GM12874 (cell line): ENCODE data around the gene WDFY3.

ENCODE experiments used
- TF ChIP-seq, protein P1 (sequence below): IDR thresholded peaks from 2 replicates; pipeline ENCODE4 v1.5.1; 2011; ENCODE audit warnings: low read depth, mild to moderate bottlenecking, control low read depth, low read length, moderate library complexity; ENCODE audit not compliant: insufficient read depth

The WDFY3 gene

DNA sequence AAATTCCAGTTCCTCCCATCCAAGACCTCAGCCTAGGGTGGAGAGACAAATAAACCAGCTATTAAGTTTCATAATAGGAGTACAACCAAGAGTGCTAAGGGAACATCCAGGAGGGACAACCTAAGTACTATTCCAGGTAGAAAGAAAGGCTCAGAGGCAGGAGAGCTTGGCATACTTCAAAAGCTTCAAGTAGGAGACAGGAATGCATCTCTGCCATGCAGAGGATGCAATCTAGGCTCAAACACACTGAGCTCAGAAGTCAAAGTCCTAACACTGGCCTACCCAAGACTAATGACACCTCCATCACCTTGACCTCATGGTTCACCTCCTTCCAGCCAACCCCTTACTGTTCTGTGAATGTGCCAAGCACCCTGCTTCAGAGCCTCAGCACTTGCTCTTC, 8.1 kb downstream of the WDFY3 start:
- TF ChIP-seq, protein P1, sequence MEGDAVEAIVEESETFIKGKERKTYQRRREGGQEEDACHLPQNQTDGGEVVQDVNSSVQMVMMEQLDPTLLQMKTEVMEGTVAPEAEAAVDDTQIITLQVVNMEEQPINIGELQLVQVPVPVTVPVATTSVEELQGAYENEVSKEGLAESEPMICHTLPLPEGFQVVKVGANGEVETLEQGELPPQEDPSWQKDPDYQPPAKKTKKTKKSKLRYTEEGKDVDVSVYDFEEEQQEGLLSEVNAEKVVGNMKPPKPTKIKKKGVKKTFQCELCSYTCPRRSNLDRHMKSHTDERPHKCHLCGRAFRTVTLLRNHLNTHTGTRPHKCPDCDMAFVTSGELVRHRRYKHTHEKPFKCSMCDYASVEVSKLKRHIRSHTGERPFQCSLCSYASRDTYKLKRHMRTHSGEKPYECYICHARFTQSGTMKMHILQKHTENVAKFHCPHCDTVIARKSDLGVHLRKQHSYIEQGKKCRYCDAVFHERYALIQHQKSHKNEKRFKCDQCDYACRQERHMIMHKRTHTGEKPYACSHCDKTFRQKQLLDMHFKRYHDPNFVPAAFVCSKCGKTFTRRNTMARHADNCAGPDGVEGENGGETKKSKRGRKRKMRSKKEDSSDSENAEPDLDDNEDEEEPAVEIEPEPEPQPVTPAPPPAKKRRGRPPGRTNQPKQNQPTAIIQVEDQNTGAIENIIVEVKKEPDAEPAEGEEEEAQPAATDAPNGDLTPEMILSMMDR: no peak

DNA sequence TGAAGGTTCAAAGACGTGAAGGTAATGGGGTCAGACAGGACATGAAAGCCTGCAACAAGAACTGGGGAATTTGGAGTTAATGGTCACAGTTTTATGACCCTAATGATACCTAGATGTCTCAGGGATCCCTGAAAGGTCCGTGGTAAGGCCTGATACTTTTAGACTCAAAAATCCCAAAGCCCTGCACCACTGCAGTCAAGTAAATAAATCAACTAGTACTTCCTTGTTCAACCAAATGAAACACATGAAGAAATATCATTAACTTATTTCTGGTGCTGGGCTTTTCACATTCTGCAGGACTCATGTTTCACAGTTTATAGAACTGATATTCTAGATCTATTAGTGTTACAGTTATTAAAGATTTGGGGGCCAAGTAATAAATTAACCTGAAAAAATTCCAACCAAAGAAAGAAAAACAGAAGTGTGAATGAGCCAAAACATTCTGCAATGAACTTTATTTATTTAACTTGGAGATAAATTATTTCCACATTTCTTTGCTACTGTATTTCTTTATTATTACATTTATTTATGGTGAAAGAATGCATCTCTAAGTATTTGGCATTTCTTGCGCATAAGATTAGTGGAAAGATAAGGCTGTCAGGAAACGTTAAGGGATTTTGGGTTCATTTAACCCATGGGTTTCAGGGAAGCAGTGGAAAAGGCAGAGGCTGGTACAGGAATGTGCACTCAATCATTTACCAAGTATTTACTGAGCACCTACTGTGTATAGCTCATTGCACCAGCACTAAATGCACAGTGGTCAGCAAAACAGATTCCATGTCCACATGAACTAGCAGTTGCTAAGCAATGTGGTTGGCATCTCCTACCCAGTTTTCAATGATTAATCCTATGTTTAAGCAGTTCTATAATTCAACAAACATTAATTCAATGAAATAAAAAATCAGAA, 8.7 kb downstream of the WDFY3 start:
- TF ChIP-seq, protein P1: no peak

DNA sequence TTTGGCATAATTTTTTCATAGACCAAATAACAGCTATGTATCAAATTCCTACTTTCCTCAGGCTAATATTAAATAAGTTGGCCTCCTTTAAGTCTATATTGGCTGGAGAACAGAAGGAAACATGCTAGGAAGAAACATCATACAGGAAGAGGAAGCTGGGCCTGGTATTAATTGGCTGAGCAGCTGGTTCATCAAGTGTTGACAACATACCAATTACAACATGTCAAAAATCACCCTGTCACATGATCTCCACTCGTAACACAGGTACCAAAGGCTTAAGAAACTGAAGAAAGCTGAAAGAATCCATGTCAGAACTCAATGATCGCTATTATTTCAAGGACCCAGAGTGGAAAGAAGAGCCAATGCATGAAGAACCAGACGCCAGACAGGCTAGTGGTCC, 10.5 kb downstream of the WDFY3 start:
- TF ChIP-seq, protein P1: no peak

DNA sequence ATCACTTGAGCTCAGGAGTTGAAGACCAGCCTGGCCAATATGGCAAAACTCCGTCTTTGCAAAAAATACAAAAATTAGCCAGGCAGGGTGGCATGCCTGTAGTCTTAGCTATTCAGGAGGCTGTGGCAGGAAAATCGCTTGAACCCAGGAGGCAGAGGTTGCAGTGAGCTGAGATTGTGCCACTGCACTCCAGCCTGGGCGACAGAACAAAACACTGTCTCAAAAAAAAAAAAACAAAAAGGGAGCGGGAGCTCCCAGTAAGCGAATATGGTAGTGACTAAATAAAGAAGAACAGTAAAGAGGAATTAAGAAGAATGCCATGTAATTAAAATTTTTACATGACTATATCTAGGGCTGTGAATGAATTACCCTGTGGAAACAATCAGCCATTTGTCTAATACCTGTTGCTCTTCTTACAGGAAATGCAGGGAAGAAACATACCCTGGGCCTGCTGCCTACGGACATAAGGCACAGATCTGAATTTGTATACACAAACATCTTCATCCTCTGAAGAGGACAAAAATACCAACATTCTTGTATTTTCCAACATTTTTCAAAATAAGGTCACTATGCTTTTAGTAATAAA, 11.4 kb downstream of the WDFY3 start:
- TF ChIP-seq, protein P1: no peak

DNA sequence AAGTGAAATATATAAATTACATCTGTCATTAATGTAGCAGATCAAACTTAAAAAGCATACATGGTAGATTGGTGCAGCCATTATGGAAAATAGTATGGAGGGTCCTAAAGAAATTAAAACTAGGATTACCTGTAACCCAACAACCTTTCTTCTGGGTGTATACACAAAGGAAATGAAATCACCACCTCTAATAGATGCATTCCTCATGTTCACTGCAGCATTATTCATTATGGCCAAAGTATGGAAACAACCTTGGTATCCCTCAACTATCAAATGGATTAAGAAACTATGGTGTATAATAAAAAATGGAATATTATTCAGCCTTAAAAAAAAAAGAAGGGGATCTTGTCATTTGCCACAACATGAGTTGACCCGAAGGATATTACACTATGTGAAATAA, 13.7 kb downstream of the WDFY3 start:
- TF ChIP-seq, protein P1: no peak

DNA sequence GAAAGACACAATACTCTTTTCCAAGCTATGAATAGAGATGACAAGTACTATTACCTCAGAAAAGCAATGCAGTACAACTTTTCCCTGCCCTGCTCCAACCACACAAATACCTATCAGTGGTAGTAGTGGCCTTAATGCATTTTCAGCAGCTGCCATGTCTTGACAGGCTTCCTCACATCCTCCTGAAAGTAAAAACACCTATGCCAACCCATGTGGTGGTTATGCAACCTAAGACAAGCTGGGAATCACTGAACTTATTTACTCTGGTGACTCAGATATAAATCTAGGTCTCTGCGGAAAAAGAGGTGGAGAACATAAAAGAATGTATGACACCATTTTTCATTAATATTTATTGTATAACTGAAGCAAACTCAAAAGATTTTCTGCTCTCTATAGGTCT, 14.5 kb downstream of the WDFY3 start:
- TF ChIP-seq, protein P1: no peak

DNA sequence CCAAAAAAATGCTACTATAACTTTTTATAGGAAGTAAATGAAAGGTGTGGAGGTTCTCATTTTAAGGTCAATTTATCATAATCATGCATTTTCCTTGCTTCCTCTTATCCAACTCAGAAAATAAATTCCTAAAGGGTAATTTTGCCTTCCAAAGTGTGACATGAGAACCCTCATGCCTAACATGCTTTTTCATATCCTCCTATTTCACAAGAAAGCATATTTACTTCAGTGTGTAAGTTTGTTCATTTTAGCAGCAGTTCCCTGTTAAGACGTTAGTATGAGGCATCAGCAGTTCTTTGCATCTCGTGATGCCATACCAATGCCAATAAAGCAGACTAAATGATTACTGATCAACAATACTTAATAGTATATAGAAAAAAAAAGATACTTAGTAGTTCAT, 18.4 kb downstream of the WDFY3 start:
- TF ChIP-seq, protein P1: no peak
